Nephron progenitor cell (in vitro differentiated cells): ENCODE data around the gene COL25A1.
A peak's percentile ranks its signal among the peaks of the same experiment; 100 is the strongest.

Experiments used
- DNase-seq: peaks from one replicate; pipeline ENCODE4 v3.0.0; 2021
- H3K27ac Mint-ChIP-seq: 2 replicates; pipeline ENCODE4 v1.8.0; 2021; ENCODE audit warnings: mild to moderate bottlenecking, moderate library complexity, mixed read lengths
- H3K27me3 Mint-ChIP-seq: 2 replicates; pipeline ENCODE4 v1.8.0; 2021; ENCODE audit warnings: mild to moderate bottlenecking, low read depth, mixed read lengths; ENCODE audit not compliant: poor library complexity
- H3K36me3 Mint-ChIP-seq: 2 replicates; pipeline ENCODE4 v1.8.0; 2021; ENCODE audit warnings: low read depth, mixed read lengths
- H3K4me1 Mint-ChIP-seq: 2 replicates; pipeline ENCODE4 v1.8.0; 2021; ENCODE audit warnings: mixed read lengths
- H3K4me3 Mint-ChIP-seq: 2 replicates; pipeline ENCODE4 v1.8.0; 2021; ENCODE audit warnings: mild to moderate bottlenecking, moderate library complexity, mixed read lengths
- H3K9me3 Mint-ChIP-seq: 2 replicates; pipeline ENCODE4 v1.8.0; 2021; ENCODE audit warnings: mild to moderate bottlenecking, moderate library complexity, mixed read lengths
- TF ChIP-seq, protein P1 (sequence below): fragments of 200-600 bp; sonication (generic); IDR thresholded peaks from 2 replicates; pipeline ENCODE4 v1.5.0; 2021; ENCODE audit warnings: antibody characterized with exemption

COL25A1 gene

DNA sequence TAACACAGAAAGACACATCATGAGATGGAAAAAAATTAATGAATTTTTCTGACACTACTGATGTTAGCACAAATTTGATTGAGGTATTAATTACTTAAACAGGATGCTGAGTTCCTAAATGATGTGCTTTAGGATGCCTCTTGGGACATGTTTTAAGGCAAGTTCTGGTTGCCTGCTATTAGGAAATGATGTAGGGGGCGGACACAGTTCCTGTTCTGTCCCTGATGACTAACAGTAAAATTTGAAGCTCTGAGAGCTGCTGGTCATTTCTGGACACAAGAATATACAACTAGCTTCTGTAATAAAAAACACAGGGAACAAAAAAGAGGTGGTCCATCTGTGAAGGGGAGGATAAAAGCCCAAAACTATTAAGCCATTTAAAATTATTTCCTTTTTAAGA, 376.4 kb downstream of the COL25A1 start:
- DNase-seq = no peak
- no peaks in the 10 kb centered on the region for H3K9me3 Mint-ChIP-seq
- no peaks in the 10 kb centered on the region for H3K27me3 Mint-ChIP-seq
- H3K4me3 Mint-ChIP-seq = peak overlapping the region; percentile 26
- TF ChIP-seq, protein P1, sequence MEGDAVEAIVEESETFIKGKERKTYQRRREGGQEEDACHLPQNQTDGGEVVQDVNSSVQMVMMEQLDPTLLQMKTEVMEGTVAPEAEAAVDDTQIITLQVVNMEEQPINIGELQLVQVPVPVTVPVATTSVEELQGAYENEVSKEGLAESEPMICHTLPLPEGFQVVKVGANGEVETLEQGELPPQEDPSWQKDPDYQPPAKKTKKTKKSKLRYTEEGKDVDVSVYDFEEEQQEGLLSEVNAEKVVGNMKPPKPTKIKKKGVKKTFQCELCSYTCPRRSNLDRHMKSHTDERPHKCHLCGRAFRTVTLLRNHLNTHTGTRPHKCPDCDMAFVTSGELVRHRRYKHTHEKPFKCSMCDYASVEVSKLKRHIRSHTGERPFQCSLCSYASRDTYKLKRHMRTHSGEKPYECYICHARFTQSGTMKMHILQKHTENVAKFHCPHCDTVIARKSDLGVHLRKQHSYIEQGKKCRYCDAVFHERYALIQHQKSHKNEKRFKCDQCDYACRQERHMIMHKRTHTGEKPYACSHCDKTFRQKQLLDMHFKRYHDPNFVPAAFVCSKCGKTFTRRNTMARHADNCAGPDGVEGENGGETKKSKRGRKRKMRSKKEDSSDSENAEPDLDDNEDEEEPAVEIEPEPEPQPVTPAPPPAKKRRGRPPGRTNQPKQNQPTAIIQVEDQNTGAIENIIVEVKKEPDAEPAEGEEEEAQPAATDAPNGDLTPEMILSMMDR = no peak
- no peaks in the 10 kb centered on the region for H3K36me3 Mint-ChIP-seq
- H3K27ac Mint-ChIP-seq = peak overlapping the region; percentile 95
- H3K4me1 Mint-ChIP-seq = peaks cover 39% of the 10 kb centered on the region

DNA sequence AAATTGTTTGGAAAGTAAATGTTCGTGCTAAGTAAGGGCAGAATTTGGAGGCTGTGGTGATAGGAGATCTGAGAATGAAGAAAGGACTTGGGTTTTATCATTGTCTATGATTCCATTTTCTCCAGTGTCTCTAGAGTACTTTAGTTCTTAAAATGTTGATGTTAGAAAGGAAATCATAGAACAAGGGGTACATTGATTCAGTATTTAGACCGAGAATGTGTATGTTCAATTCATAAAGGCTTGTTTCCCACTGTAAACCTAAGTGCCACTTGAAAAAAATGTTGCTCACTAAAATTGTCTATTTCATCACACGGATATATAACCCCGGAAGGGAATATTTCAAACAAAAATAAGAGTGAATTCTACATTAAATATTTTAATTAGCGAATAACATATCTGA, 380.3 kb downstream of the COL25A1 start:
- Mint-ChIP-seq H3K9me3 (no peaks in the 10 kb centered on the region), H3K4me3 (no peak overlapping the region), H3K4me1 (peaks cover 58% of the 10 kb centered on the region), H3K36me3 (no peaks in the 10 kb centered on the region), H3K27ac (no peak overlapping the region), H3K27me3 (no peaks in the 10 kb centered on the region)
- DNase-seq = no peak
- TF ChIP-seq, protein P1 = no peak

DNA sequence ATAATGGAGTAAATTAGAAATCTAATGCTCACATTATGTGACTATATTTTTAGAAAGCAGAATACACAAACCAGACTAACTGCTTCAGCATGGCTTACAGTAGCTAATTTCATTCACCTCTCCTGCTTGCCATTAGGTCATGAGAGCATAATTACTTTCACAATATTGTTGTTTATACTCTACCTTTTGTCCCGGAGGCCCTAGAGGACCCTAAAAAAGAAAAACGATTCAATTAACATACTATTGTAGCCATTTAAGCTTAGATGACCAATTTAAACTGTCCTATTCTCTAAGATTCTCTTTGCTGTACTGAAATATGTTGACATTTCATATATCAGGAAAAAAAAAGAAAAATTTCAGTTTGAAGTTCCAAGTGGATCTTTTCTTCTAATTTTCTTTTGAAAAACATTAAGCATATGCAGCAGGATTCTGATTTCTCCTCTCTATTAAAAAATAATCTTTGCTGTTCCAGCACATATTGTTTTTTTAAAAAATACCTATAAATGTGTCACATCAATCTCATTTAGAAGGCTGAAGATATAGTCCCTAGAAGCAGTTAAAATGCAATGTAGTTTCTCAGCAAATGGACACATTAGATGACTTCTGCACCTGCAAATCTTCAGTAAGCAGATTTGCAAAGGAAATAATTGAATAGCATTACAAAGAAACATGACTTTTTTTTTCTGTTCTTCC, 381.9 kb downstream of the COL25A1 start:
- H3K4me3 Mint-ChIP-seq = no peak overlapping the region
- H3K4me1 Mint-ChIP-seq = peaks cover 46% of the 10 kb centered on the region
- H3K36me3 Mint-ChIP-seq = no peaks in the 10 kb centered on the region
- no peaks in the 10 kb centered on the region for H3K27me3 Mint-ChIP-seq
- no peaks in the 10 kb centered on the region for H3K9me3 Mint-ChIP-seq
- no peak overlapping the region for H3K27ac Mint-ChIP-seq
- TF ChIP-seq, protein P1 = no peak
- no peak for DNase-seq

DNA sequence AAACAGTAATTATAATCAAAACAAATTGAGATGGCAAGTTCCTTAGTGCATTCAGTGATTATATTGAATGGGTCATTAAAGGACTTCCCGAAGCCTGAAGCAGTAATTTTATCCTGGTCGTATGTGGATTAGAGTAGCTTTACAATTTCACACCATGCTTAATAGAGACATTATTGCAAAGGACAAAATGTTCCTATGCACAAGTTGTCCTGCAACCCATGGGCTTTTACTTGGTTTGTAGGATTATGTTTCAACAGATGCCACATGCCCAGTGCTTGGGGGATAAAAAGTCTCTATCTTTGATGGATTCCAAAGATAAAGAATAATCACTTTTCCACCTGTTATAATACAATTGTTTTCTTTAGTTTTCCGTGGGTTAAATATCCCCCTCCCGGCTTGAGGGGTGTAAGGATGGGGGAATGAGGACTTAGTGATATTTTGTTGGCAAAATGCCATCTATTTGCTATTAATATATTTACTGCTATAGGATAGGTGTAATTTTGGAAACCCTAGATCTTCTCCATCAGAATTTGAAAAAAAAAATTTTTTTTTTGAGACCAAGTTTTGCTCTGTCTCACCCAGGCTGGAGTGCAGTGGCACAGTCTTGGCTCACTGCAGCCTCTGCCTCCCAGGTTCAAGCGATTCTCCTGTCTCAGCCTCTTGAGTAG, 383.1 kb downstream of the COL25A1 start:
- H3K9me3 Mint-ChIP-seq = no peaks in the 10 kb centered on the region
- H3K4me1 Mint-ChIP-seq = peaks cover 40% of the 10 kb centered on the region
- H3K36me3 Mint-ChIP-seq = no peaks in the 10 kb centered on the region
- H3K4me3 Mint-ChIP-seq = no peak overlapping the region
- no peak for DNase-seq
- H3K27me3 Mint-ChIP-seq = no peaks in the 10 kb centered on the region
- TF ChIP-seq, protein P1 = no peak
- H3K27ac Mint-ChIP-seq = peak overlapping the region; percentile 25

DNA sequence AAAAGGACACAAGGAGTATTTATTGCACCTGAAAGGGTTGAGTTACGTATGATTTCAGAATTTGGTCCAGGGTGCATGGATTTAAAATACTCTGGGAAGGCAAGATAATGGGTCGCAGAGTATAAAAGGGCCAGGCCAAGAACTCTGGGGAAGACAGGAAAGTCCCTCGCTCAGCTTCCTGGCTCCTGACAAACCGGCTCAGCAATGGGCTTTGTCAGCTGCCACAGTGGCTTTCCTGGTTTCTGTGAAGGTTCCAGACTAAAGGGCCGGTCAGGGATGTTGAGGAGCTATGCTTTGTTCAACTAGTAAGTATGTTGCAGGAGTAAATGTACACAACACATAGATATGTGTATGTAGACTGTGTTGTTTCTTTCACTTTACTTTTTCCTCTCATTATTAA, 385.2 kb downstream of the COL25A1 start:
- Mint-ChIP-seq H3K4me1 (peaks cover 40% of the 10 kb centered on the region), H3K4me3 (no peak overlapping the region), H3K27me3 (no peaks in the 10 kb centered on the region), H3K36me3 (no peaks in the 10 kb centered on the region), H3K27ac (peak overlapping the region; percentile 23), H3K9me3 (no peaks in the 10 kb centered on the region)
- DNase-seq = no peak
- TF ChIP-seq, protein P1 = no peak

DNA sequence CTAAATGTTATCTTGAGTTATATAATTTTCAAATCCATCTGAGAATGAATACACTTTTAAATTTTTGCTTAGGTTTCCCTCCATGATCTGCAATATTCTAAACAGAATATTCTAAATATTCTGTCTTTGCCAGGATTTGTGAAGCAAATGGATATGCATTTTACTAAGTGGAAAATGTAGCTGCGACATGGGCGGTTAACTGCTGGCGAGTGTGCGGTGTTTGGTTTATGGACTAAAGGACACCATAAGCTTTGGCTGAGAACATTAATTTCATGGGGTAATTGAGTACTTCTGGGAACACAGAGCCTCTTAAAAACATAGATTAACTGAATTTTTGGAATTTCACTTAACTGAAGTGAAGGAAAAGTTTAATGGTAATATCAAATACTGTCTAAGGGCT, 385.8 kb downstream of the COL25A1 start:
- Mint-ChIP-seq H3K4me3 (no peak overlapping the region), H3K4me1 (peaks cover 36% of the 10 kb centered on the region), H3K27me3 (no peaks in the 10 kb centered on the region), H3K36me3 (no peaks in the 10 kb centered on the region), H3K9me3 (no peaks in the 10 kb centered on the region), H3K27ac (no peak overlapping the region)
- no peak for DNase-seq
- TF ChIP-seq, protein P1 = no peak
